Measurements from ENCODE around the gene DPP6.
A peak's percentile ranks its signal among the peaks of the same experiment; 100 is the strongest.

Gene DPP6

DNA sequence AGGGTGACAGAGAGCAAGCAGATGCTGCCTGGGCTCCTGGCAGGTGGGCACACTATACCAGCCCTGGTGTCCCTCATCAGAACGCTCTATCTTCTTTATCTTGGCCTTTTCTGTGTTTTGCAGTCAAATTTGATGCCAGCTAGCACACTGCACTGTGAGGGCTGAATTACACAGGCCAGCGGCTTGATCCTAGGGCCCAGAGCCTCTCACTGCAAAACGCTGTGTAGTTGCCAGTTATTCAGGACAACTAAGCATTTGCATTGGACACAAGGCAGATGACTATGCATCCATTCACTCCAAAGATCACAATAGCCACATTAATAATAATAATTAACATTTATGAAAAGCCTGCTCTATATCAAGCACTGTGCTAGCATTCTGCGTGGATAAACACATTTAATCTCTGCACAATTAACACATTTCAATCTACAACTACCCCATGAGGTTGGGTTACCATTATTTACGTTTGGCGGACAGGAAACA is 850.4 kb downstream of the DPP6 start:
- DNase-seq: no peak

DNA sequence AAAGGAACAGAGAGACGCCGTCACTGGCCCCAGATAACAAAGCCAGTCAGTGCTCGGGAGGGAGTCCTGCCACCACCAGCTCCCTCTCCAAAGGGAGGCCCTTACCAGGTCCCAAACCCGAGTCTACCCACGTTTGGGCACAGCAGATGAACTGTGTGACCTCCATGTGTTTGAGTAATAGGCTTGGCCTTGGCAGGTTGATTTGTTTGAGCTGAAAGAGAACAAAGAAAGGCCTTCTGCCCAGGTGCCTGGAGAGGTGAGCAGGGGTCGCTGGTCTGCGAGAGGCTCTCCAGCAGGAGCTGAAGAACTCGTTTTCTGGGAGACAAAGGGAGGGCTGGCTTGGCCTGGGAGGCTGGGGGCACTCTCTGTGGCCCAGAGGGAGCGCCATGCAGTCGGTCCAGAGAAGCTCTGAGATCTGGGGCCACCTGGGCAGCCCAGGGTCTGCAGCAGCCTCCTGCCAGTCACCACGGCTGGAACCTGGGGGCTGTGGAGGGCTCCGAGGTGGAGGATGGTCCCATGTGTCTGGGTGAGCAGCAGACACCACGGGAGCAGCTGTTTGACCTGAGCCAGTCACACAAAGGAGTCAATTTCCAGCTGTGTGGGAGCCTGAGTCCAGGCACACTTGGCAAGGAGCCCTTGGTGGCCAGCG is 851.0 kb downstream of the DPP6 start:
- DNase-seq: no peak

GRCh38 chr7:154905146-154905545 is 852.9 kb downstream of the DPP6 start:
- DNase-seq: no peak

- no peak for DNase-seq
These were observed 853.4 kb downstream of the DPP6 start for GRCh38 chr7:154905615-154906014.

GRCh38 chr7:154906201-154906600 is 854.0 kb downstream of the DPP6 start:
- no peak for DNase-seq

DNA sequence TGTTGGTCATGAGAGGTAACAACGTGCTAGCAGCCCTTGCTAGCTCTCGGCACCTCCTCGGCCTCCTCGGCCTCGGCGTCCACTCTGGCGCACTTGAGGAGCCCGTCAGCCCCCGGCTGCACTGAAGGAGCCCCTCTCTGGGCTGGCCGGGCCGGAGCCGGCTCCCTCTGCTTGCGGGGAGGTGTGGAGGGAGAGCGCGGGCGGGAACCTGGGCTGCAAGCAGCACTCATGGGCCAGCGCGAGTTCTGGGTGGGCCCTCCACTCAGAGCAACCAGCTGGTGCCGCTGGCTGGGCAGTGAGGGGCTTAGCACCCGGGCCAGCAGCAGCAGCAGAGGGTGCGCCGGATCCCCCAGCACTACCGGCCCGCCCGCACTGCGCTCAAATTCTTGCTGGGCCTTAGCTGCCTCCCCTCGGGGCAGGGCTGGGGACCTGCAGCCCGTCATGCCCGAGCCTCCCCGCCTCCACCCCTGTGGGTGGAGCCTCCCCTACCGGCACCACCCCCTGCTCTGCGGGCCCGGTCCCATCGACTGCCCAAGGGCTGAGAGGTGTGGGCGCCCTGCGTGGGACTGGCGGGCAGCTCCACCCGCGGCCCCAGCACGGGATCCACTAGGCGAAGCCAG is 854.6 kb downstream of the DPP6 start:
- no peak for DNase-seq

DNA sequence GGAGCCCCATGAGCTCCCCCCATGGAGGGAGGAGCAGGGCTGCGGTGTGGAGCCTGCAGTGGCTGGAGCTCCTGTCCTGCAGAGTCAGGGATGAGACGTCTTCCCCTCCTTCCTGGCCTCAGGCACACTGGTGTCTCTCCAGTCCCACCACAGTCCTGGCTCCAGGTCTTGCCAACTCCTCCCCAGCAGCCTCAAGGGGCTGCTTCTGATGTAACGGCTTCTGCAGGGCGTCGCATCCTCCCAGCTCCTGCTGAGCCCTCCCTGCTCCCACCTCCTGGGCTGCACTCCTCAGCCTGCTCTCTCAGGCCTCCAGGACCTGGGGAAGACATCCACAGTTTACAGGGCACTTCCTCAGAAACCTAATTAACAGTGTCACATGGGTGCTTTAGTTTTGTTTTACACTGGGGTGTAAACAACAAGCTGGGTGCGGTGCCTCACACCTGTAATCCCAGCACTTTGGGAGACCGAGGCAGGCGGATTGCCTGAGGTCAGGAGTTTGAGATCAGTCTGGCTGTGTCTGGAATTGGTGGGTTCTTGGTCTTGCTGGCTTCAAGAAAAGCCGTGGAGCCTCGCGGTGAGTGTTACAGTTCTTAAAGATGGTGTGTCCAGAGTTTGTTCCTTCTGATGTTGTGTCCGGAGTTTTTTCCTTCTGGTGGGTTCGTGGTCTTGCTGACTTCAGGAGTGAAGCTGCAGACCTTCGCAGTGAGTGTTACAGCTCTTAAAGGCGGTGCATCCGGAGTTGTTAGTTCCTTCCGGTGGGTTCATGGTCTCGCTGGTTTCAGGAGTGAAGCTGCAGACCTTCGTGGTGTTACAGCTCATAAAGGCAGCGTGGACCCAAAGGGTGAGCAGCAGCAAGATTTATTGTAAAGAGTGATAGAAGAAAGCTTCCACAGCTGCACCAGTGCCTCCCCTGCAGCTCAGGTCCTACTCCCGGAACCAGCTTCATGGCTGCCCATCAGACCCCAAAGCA is 855.7 kb downstream of the DPP6 start:
- DNase-seq: no peak

- no peak for DNase-seq
These were observed 857.3 kb downstream of the DPP6 start for GRCh38 chr7:154909241-154910105.

DNA sequence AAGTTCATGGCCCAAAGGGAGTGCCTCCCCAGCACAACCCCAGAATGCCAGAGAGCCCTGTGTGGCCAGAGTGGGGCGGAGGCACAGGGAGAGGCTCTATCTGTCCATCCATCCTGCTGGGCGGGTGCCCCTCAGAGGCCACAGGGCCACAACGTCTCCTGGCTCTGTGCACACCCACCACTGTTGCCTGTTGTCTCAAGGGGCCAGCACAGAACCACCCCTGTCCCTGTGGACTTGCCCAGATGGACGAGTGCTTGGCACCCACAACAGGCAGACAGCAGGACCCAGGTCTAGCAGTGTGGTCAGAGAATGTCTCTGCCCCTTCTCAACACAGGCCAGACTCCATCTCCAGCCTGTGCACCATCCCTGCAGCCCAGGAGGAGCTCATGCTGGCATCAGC is 857.9 kb downstream of the DPP6 start:
- no peak for DNase-seq

DNA sequence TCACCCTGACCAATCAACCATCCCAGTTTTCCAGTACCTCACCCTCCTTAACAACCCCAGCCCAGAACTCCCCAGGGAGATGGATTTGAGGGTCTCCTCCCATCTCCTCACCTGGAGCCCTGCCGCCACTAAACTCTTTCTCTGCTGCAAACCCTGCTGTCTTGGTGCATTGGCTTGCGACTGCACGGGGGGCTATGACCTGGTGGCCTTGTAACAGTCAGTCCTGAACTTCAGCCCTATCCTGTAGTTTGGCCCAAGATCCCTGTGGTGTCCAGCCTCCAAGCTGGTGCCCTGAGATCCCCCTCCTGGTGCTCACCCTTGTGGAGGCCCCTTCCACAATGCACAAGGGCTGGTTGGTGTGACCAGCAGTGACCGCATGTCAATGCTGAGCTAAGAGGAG is 858.8 kb downstream of the DPP6 start:
- no peak for DNase-seq

DNA sequence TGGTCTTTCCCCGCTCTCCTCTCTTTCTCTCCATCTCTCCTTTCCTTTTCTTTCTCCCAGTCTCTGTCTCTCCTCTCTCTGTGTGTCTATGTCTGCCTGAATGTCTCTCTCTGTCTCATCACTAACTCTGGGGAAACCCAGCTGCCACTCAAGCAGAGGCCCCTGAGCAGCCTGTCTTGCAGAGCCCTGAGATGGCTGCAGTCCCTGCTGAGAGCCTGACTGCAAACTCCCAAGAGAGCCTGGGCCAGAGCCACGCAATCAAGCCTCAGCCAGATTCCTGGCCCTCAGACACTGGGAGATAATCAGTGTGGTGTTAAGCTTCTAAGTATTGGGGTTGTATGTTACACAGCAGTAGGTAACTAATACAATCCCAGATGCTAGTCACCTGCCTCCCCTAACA is 859.2 kb downstream of the DPP6 start:
- DNase-seq: no peak

DNA sequence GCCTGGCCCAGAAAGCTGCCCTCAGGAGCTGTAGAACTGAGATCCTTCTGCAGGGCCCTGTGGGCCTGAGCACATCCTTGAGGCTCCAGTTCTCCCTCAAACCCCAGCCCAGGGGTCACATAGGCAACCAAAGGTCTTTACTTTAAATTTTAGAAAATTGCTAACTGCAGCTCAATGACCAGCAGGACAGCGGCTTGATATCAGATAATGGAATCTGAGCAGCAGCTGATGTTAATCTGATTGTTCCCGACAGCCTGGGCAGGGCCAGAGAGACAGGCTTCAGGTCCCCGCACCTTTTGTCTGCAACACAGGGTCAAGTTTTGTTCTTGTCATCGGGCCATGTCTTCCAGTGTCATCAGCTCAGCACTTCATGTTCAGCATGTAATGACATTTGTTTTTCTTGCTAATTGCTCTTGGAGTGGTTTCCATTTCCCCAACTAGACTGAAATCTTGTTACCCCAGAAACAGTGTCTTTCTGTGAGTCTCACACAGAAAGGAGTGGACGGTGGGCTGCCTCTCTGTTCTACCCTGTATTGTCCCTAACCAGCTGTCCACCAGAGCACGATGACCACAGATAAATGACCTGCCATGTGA is 859.8 kb downstream of the DPP6 start:
- DNase-seq: no peak

GRCh38 chr7:154912871-154913637 is 860.9 kb downstream of the DPP6 start:
- no peak for DNase-seq

DNA sequence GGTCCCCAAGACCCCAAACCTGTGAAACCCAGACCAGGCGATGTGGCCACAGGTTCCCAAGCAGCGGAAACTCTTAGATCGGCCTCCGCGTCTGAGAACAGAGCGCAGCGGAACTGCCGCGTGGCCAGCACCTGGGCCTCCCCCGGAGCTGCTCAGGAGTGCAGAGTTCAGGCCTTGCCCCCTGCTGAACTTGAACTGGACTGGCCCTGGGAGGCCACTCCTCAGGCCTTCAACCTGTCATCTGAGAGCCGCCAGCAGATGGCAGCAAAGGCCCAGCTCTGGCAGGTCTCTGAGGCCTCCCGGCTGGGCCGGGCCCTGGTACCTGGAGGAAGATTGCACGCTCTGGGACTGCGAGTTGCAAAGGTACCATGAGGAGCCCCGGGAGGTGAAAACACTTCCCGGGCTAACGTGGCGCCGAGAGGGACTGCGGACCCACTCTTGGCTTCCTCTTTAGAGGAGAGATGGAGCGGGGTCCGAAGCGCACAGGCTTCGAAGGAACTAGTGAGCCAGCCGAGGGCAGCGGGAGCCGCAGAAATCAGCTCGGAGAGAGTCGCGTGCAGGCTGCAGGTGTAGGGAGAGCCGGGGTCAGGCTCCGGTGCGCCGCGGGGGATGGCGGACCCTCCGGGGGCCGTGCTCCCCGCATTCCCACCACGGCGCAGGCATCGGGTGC is 861.6 kb downstream of the DPP6 start:
- DNase-seq: peak; percentile 92

DNA sequence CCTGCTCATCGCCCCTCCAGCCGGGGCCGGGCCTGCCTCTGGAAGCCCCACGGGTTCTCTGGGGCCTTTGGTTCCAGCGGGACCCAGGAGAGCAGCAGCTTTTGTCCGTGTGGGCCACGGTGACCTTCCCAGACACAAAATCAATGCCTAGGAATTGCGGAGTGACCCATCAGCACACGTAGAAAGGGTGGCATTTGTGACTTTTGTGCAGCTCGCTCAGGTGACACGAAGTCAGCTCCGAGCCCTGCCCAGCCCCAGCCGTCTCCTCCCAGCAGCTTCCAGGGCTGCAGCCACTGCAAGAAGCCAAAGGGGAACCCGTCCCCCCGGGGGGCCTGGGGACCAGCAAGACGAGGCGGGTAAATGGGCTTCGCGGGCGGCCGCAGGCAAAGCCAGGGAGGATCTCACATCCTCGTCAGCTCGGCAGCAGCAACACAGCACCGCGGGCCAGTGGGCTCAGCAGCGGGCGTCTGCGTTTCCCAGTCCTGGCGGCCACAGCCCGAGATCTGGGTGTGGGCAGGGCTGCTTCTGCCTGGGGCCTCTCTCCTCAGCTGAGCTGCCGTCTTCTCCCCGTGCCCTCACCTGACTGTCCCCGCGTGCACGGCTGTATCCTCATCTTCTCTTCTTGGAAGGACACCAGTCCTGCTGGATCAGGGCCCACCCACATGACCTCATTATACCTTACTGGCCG is 862.3 kb downstream of the DPP6 start:
- peak; percentile 9 for DNase-seq

DNA sequence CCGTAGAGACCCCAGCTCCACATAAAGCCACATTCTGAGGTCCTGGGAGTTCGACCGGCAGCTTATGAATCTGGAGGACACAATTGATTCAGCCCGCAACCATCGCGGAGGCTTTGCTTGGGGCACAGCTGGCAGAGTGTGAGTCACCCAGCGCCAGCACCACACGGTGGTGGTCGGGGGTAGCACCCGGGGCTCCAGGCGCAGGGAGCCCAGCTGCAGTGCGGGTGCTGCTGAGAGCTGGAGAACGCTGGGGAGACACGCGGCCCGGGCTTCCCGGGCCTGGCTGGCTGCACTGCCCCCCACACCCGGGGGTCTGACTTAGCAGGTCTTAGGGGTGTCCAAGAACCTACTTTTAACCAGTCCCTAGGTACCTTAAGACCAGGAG is 862.8 kb downstream of the DPP6 start:
- no peak for DNase-seq

- DNase-seq: no peak
These were observed 863.4 kb downstream of the DPP6 start for GRCh38 chr7:154915600-154915999.

- DNase-seq: no peak
These were observed 864.2 kb downstream of the DPP6 start for GRCh38 chr7:154916381-154916780.

DNA sequence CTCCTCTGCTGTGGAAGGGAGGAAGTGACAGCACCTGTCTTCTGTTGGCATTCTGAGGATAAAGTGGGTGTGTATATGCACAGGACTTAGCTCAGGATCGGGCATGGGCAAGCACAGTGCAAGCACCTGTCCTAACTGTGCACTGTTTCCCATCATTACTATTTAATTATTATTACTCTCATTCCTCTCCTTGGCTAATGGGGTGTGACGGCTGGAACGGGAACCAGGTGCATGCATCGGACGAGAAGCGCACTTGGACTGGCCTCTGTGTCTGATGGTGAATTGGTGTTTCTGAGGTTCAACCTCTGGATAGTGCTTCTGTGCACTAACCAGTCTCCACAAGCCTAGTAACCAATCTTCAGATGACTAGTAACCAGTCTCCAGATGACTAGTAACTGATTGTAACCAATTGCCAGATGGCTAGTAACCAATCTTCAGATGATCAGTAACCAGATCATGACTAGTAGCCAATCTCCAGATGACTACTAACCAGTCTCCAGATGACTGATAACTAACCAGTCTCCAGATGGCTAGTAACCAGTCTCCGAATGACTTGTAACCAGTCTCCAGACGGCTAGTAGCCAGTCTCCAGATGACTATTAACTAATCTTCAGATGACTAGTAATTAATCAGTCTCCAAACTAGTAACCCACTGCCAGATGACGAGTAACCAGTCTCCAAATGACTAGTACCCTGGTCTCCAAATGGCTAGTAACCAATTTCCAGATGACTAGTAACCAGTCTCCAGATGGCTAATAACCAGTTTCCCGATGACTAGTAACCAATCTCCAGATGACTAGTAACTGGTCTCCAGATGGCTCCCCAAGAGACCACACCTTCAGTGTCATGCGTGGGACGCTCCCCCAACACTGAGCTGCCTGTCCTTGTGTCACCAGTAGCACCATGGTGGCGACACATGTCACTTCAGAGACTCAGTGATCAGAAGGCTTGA is 864.9 kb downstream of the DPP6 start:
- no peak for DNase-seq

Measured in CD4-positive, alpha-beta T cell treated with Interleukin-17A for 4 hours (primary cell).